ENCODE results near the gene CYSLTR2.
A peak's percentile ranks its signal among the peaks of the same experiment; 100 is the strongest.

Gene CYSLTR2

DNA sequence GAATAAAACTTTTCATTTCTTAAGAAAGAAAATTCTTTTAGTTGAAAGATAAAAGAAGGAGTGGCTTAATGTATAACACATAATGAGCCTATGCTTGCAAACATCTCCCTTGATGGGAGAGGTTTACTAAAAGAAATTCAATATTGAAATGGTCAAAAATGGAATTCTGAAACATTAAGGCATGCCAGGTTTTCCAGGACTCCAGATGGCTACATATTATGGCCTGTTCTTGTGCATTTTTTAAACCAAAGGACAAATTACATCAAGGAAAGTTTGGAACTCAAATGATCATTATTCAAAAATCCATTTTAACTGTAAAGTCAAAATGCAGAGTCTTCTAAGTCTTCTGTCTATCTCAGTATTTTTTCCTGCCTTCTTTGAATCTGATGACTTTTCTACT is 19.1 kb upstream of the CYSLTR2 start:
- H3K4me1 Mint-ChIP-seq: no peaks in the 10 kb centered on the region
- DNase-seq (ENCODE audit: low spot score in 2 of 2) (no peak), ATAC-seq (ENCODE audit: low read depth) (no peak)
- peaks cover 21% of the 10 kb centered on the region for H3K9me3 Mint-ChIP-seq
- no peak overlapping the region for H3K4me3 Mint-ChIP-seq
- peaks cover 7% of the 10 kb centered on the region for H3K27me3 Mint-ChIP-seq
- H3K27ac Mint-ChIP-seq: no peak overlapping the region
- peaks cover 2% of the 10 kb centered on the region for H3K36me3 Mint-ChIP-seq

DNA sequence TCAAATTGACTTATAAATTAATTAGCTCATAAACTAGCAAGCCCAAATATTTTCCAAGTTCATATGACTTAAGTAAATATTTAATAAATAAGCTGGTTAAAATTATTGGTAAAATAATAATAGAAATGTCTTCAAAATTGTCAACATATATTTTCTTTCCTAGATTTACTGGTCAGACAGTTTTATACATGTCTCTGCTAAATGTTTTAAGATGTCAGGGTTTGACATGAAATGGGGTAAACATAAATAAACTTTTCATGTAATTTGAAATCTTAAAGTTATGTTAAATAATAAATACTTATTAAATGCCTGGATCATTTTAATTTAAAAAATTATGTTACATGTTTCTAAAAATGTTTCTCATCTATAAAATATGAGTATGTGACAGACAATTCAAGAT is 18.3 kb upstream of the CYSLTR2 start:
- Mint-ChIP-seq H3K36me3 (peaks cover 2% of the 10 kb centered on the region), H3K4me1 (no peaks in the 10 kb centered on the region), H3K4me3 (no peak overlapping the region), H3K27me3 (peaks cover 7% of the 10 kb centered on the region), H3K27ac (no peak overlapping the region), H3K9me3 (peaks cover 21% of the 10 kb centered on the region)
- ATAC-seq (ENCODE audit: low read depth) (no peak), DNase-seq (ENCODE audit: low spot score in 2 of 2) (no peak)

DNA sequence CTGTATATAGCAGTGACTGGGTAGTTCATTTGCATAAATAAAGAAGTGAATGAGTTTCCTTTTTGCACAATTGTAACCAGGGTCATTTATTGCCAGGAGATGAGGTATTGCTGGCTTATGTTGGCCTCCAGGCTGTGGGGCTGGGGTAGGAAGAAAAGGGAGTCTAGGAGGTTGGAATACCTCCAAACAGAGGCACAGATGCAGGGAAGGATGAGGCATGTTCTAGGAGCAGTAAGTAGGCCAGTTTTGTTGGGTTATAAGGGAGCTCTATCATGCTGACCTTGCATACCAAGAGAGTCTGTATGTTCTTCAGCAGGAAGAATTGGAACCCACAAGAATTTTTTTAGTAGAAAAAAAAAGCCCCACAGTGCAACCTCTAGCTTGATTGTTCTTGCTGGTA is 17.2 kb upstream of the CYSLTR2 start:
- H3K27me3 Mint-ChIP-seq: peaks cover 11% of the 10 kb centered on the region
- peaks cover 2% of the 10 kb centered on the region for H3K36me3 Mint-ChIP-seq
- no peak overlapping the region for H3K27ac Mint-ChIP-seq
- DNase-seq (ENCODE audit: low spot score in 2 of 2) (no peak), ATAC-seq (ENCODE audit: low read depth) (no peak)
- H3K9me3 Mint-ChIP-seq: peaks cover 21% of the 10 kb centered on the region
- no peaks in the 10 kb centered on the region for H3K4me1 Mint-ChIP-seq
- H3K4me3 Mint-ChIP-seq: no peak overlapping the region

DNA sequence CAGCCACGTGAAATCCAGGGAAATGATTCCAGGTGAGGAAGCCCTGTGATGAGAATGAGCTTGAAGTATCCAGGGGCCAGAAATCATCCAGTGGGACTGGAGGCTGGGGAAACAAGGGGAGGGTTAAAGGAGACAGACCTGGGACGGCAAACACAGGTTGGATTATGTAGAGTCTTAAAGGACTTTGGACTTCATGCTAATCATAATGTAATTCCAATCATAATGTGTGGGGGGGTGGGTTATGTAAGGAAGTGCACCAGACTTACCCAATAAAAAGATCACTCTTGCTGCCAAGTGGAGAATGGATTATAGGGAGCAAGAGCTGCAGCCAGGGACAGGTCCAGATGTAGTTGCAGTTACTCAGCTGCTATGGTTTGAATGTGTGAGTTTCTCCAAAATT is 16.1 kb upstream of the CYSLTR2 start:
- ATAC-seq (ENCODE audit: low read depth) (no peak), DNase-seq (ENCODE audit: low spot score in 2 of 2) (no peak)
- peaks cover 1% of the 10 kb centered on the region for H3K36me3 Mint-ChIP-seq
- H3K27ac Mint-ChIP-seq: no peak overlapping the region
- no peaks in the 10 kb centered on the region for H3K4me1 Mint-ChIP-seq
- H3K27me3 Mint-ChIP-seq: peaks cover 10% of the 10 kb centered on the region
- H3K4me3 Mint-ChIP-seq: no peak overlapping the region
- peaks cover 20% of the 10 kb centered on the region for H3K9me3 Mint-ChIP-seq

DNA sequence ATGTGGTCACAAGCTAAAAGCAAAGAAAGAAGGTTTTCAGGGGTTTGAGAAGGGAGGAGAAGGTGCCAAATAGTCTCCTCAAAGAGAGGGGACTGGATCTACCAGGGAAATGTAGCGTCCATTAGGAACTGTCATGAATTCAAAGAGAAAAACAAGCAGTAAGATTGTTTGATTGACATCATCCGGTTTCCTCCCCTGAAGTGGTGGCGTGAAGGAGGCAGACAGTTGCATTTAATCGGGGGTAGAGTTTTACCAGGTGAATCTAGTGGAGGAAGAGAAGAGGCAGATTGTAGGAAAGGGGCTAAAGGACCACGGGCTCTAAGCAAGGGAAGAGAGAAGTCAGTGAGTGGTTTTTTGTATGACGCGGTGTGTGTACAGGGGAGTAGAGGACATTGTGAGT is 13.0 kb upstream of the CYSLTR2 start:
- H3K4me1 Mint-ChIP-seq: no peaks in the 10 kb centered on the region
- ATAC-seq (ENCODE audit: low read depth) (no peak), DNase-seq (ENCODE audit: low spot score in 2 of 2) (no peak)
- H3K27ac Mint-ChIP-seq: no peak overlapping the region
- H3K9me3 Mint-ChIP-seq: peaks cover 13% of the 10 kb centered on the region
- H3K27me3 Mint-ChIP-seq: peaks cover 9% of the 10 kb centered on the region
- no peak overlapping the region for H3K4me3 Mint-ChIP-seq
- H3K36me3 Mint-ChIP-seq: no peaks in the 10 kb centered on the region

DNA sequence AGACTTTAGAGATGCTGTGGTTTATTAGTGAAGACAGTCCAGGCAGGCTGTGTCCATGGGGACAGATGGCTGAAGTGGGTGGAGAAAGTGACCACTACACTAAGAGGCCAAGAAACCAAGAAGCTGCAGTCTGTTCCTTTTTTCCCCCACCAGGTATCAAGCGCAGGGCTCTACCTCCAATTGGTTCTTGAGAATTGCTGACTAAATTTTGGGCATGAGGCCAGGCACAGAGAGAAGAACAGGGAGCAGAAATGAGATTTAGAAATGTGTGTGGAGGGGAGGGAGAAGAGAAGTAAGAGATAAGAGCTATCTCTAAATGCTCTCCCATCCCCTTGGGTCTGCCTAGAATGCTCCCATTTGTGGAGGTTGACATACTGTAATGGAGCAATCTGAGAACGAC is 12.3 kb upstream of the CYSLTR2 start:
- ATAC-seq (ENCODE audit: low read depth): no peak
- Mint-ChIP-seq H3K9me3 (peaks cover 9% of the 10 kb centered on the region), H3K27ac (no peak overlapping the region)

DNA sequence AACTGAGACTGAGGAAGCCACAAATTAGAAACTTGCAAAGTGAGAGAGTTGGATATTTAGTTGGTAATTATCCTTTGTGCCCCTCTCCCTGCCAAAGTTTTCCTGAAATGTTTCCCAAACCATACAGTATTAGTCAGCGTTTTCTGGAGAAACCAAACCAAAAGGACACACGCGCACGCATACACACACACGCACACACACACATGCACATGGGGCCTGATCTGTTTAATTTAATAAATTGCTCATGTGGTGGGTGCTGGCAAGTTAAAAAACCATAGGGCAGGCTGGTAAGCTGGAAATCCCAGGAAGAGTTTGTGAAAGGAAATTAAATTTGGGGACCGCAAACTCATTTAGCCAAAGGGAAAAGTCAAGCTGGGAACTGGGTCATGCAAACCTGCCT is 11.7 kb upstream of the CYSLTR2 start:
- H3K4me1 Mint-ChIP-seq: no peaks in the 10 kb centered on the region
- no peak for DNase-seq (ENCODE audit: low spot score in 2 of 2)
- ATAC-seq (ENCODE audit: low read depth): no peak
- H3K27ac Mint-ChIP-seq: no peak overlapping the region
- no peaks in the 10 kb centered on the region for H3K36me3 Mint-ChIP-seq
- peaks cover 9% of the 10 kb centered on the region for H3K27me3 Mint-ChIP-seq
- H3K9me3 Mint-ChIP-seq: peaks cover 7% of the 10 kb centered on the region
- H3K4me3 Mint-ChIP-seq: no peak overlapping the region

More for the DNA sequence above, 12.3 kb upstream of the CYSLTR2 start:
- DNase-seq (ENCODE audit: low spot score in 2 of 2): no peak
- Mint-ChIP-seq H3K27me3 (peaks cover 9% of the 10 kb centered on the region), H3K4me3 (no peak overlapping the region), H3K36me3 (no peaks in the 10 kb centered on the region), H3K4me1 (no peaks in the 10 kb centered on the region)

DNA sequence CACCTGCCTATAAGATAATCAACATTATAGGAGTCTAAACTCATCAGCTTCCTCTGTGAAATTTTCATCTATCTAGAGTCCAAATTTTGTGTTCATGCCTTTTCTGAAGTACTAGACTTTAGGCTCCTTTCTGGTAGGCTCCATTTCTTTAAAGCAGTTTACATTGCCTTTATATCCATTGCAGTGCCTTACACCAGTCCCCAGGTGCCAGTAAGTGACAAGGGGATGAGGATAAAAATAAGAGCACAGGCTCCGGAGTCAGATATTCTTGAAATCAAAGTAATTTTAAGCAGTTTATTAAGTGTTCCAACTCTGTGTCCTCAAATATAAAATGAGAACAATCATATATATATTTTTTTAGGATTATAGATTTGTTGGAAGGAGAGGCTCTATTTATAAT is 10.6 kb upstream of the CYSLTR2 start:
- no peaks in the 10 kb centered on the region for H3K4me1 Mint-ChIP-seq
- peaks cover 3% of the 10 kb centered on the region for H3K9me3 Mint-ChIP-seq
- DNase-seq (ENCODE audit: low spot score in 2 of 2) (no peak), ATAC-seq (ENCODE audit: low read depth) (no peak)
- H3K27me3 Mint-ChIP-seq: peaks cover 10% of the 10 kb centered on the region
- no peak overlapping the region for H3K4me3 Mint-ChIP-seq
- no peaks in the 10 kb centered on the region for H3K36me3 Mint-ChIP-seq
- no peak overlapping the region for H3K27ac Mint-ChIP-seq

DNA sequence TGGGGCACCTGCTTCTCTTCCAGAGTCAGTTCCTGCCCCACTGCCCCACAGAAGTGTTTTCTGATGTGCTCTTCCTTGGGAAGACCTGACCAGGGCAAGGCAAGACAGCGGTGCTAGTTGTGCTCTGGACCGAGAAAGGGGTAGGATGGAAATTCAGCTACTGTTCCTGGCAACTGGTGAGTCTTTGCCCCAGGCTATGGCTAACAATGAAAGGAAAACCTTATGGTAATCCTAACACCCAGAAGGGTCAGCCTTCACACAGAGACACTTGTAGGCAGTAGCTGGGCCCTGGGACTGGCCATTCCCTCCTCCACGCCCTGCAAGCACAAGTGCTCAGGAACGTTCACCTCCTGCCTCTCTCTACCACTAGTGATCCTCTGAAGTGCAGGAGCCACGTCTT is 9.6 kb upstream of the CYSLTR2 start:
- DNase-seq (ENCODE audit: low spot score in 2 of 2) (no peak), ATAC-seq (ENCODE audit: low read depth) (no peak)
- H3K4me1 Mint-ChIP-seq: no peaks in the 10 kb centered on the region
- no peak overlapping the region for H3K4me3 Mint-ChIP-seq
- H3K9me3 Mint-ChIP-seq: peaks cover 1% of the 10 kb centered on the region
- H3K27ac Mint-ChIP-seq: no peak overlapping the region
- no peaks in the 10 kb centered on the region for H3K36me3 Mint-ChIP-seq
- H3K27me3 Mint-ChIP-seq: peaks cover 11% of the 10 kb centered on the region

DNA sequence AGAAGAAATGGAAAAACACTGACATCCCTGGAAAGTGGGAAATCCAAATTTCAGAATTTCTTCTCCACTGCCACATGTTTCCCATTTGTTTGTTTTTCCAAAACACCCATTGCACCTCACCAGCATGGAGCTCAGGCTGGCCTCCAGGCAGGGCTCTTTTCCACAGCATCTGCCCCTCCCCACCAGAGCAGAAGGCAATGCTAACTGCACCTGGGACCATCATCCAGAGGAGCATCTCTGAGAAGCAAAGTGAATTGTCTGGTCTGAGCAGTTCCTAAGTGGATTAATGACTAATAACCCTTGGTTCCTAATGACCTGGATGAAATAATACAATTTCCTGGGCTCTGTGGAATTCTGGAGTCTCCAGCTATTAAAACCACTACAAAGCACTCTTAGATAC is 8.8 kb upstream of the CYSLTR2 start:
- no peak for DNase-seq (ENCODE audit: low spot score in 2 of 2)
- Mint-ChIP-seq H3K27ac (no peak overlapping the region), H3K4me3 (no peak overlapping the region), H3K4me1 (no peaks in the 10 kb centered on the region), H3K9me3 (no peaks in the 10 kb centered on the region), H3K27me3 (peaks cover 12% of the 10 kb centered on the region), H3K36me3 (no peaks in the 10 kb centered on the region)
- no peak for ATAC-seq (ENCODE audit: low read depth)

DNA sequence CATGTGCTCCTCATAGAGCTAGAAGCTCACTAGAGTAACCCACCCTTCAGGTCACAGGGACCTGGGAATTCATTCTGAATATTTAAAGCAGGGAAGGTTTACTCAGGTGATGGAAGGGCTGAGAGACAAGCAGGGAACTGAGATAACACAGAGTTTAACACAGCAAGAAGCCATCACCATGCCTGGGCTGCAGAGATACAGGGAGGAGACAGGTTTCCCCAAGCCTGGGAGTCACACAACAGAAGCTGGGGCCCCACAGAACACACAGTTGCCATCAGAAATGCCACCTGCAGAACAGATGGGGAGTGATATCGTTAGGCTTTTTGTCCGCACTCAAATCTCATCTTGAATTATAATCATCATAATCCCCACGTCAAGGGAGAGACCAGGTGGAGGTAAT is 7.9 kb upstream of the CYSLTR2 start:
- peaks cover 14% of the 10 kb centered on the region for H3K27me3 Mint-ChIP-seq
- H3K27ac Mint-ChIP-seq: no peak overlapping the region
- H3K9me3 Mint-ChIP-seq: no peaks in the 10 kb centered on the region
- H3K4me1 Mint-ChIP-seq: no peaks in the 10 kb centered on the region
- DNase-seq (ENCODE audit: low spot score in 2 of 2) (no peak), ATAC-seq (ENCODE audit: low read depth) (no peak)
- H3K36me3 Mint-ChIP-seq: no peaks in the 10 kb centered on the region
- no peak overlapping the region for H3K4me3 Mint-ChIP-seq

DNA sequence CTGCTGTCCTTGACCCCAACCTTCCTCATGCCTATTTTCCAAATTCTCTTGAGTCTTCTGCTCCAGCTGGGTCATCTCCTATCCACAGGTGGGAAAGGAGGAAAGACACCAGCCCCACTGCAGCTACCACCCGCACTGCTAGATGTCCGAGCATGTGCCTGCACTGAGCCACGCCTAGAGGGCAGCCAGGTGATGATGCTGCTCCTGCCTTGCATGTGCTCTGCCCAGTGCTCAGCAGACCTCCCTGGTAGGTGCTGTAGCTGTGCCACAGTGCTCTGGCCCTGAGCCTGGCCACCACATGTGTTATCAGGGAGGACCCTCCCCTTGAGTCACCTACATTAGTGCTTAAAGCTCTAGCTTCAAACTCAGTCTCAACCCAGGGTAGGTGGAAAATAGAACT is 6.9 kb upstream of the CYSLTR2 start:
- Mint-ChIP-seq H3K4me3 (no peak overlapping the region), H3K27me3 (peaks cover 12% of the 10 kb centered on the region), H3K36me3 (no peaks in the 10 kb centered on the region), H3K27ac (no peak overlapping the region), H3K4me1 (no peaks in the 10 kb centered on the region), H3K9me3 (no peaks in the 10 kb centered on the region)
- ATAC-seq (ENCODE audit: low read depth) (no peak), DNase-seq (ENCODE audit: low spot score in 2 of 2) (no peak)

DNA sequence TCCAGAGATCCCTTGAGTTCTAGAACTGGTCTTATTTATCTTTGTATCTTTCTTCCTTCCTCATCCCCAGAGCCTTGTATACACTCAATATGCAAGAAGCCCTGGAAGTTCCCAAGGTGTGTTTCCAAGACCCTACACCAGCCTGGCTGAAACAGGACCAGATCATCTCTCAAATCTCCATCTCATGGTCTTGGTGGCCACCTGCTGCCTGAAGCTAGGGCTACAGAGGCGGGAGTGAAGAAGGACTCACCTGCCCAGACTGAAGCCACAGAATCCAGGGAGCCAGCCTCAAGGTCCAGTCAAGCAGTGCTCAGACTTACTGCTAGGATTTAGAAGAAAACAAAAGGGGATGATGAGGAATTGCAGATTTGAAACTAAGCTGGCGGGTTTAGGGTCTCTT is 6.1 kb upstream of the CYSLTR2 start:
- Mint-ChIP-seq H3K36me3 (no peaks in the 10 kb centered on the region), H3K27me3 (peaks cover 14% of the 10 kb centered on the region), H3K27ac (no peak overlapping the region), H3K4me3 (no peak overlapping the region), H3K4me1 (no peaks in the 10 kb centered on the region), H3K9me3 (no peaks in the 10 kb centered on the region)
- DNase-seq (ENCODE audit: low spot score in 2 of 2) (no peak), ATAC-seq (ENCODE audit: low read depth) (peak; percentile 41)

DNA sequence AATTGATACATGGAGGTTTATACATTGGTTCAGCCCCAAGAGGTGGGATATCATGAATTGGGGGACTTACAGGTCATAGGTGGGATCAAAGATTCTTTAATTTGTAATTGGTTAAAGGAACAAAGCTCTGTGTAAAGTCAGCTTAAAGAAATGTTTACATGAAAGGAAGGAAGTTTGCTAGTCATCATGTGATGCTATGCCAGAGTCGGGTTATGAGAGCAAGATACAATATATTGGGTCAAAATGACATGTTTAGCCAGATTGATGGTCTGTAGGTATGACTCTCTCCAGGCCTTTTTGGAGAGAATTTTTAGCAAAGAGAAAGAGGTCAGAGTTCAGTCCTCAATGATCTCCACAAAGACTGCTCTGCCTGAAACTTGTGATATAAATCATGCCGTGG is 5.3 kb upstream of the CYSLTR2 start:
- no peaks in the 10 kb centered on the region for H3K36me3 Mint-ChIP-seq
- no peak for DNase-seq (ENCODE audit: low spot score in 2 of 2)
- H3K27me3 Mint-ChIP-seq: peaks cover 19% of the 10 kb centered on the region
- no peak overlapping the region for H3K27ac Mint-ChIP-seq
- peaks cover 6% of the 10 kb centered on the region for H3K4me1 Mint-ChIP-seq
- no peak for ATAC-seq (ENCODE audit: low read depth)
- H3K4me3 Mint-ChIP-seq: no peak overlapping the region
- no peaks in the 10 kb centered on the region for H3K9me3 Mint-ChIP-seq

DNA sequence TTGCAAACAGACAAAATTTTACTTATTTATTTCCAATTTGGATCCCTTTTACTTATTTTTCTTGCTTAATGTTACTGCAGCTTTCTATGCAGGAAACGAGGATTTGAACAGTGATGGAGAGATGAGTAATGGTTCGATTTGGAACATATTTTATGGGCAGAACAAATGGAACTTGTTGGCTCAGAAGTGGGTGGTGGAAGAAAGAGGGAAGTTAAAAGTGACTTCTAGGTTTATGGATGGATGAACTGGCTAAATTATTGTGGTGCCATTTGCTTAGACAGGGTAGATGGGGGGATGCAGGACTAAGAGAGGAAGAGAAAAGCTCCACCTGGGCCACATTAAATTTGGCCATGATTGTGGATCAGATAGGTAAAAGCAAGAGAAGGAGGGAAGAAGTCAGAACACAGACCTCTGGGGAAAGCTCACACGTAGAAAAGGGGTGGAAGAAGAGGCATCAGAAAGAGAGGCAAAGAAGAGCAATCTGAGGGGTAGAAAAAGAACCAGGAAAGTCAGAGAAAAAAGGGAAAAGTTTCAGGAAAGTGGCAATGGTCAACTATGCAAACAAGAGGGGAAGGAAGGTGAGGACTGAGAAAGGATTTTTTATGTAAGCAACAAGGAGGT is 768 bp upstream of the CYSLTR2 start:
- no peak for ATAC-seq (ENCODE audit: low read depth)
- no peak for DNase-seq (ENCODE audit: low spot score in 2 of 2)
- no peaks in the 10 kb centered on the region for H3K9me3 Mint-ChIP-seq
- H3K27ac Mint-ChIP-seq: peak overlapping the region; percentile 10
- H3K4me1 Mint-ChIP-seq: peaks cover 10% of the 10 kb centered on the region
- H3K4me3 Mint-ChIP-seq: no peak overlapping the region
- no peaks in the 10 kb centered on the region for H3K36me3 Mint-ChIP-seq
- H3K27me3 Mint-ChIP-seq: peaks cover 18% of the 10 kb centered on the region
